GM12864 (cell line): ENCODE data around the gene CTAG1B.
"Not testable (repeated sequence)": the region's sequence is repeated elsewhere in the genome, so short reads cannot be mapped to it uniquely, and the experiment has no call there.

ENCODE experiments used
- DNase-seq: peaks from one replicate; pipeline ENCODE4 v3.0.0-alpha.2; 2011; ENCODE audit warnings: low read depth
- H3K4me3 ChIP-seq: 2 replicates; pipeline ENCODE4 v1.5.1; 2011; ENCODE audit warnings: mild to moderate bottlenecking, low read depth, low read length, control low read depth
- CTCF ChIP-seq: IDR thresholded peaks from 2 replicates; pipeline ENCODE4 v1.5.1; 2011; ENCODE audit warnings: low read depth, mild to moderate bottlenecking, moderate library complexity, low read length, control low read depth, inconsistent platforms; ENCODE audit errors: missing control alignments

Gene CTAG1B

DNA sequence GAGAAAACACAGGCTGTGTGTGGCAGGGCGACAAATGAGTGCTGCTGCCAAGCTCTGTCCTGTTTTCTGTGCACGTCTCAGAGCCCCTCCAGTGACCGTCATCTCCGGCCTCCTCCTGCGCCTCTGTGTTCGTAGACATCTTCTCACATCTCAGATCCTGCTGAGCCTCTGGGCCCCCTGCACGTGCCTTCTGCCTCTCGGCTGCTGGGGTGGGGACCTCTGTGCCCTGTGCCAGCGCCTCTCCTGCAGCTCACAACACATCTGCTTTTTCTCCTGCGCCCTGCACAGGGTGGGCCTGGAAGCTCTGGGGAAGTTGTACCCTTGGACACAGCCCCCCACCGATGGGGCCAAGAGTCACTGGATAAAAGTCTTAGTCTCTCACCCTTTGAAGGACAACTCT, 36.7 kb upstream of the CTAG1B start:
- no peak for DNase-seq
- TF ChIP-seq CTCF: no peak
- no peak overlapping the region for H3K4me3 ChIP-seq

GRCh38 chrX:154655346-154655745, 36.3 kb upstream of the CTAG1B start:
- DNase-seq: no peak
- TF ChIP-seq CTCF: no peak
- no peak overlapping the region for H3K4me3 ChIP-seq

DNA sequence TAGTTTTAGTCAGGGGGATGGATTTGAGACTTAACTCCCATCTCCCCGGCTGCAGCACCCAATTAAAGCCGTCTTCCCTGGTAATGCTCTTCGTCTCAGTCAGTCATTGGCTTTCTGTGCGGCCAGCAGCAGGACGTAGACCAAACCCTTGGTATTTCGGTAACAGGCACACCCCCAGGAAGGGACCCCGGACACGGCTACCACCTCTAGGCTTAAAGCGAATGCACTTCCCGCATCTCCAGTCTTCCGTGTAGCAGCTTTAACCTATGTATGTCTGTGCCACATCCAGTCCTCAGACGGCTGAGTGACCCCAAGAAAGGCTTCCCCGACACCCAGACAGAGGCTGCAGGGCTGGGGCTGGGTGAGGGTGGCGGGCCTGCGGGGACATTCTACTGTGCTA, 35.8 kb upstream of the CTAG1B start:
- DNase-seq: no peak
- TF ChIP-seq CTCF: no peak

GRCh38 chrX:154654372-154654771, 35.3 kb upstream of the CTAG1B start:
- H3K4me3 ChIP-seq: no peak overlapping the region
- no peak for TF ChIP-seq CTCF
- DNase-seq: no peak

More for the DNA sequence above, 35.8 kb upstream of the CTAG1B start:
- H3K4me3 ChIP-seq: no peak overlapping the region

- not testable (repeated sequence) for DNase-seq, H3K4me3 ChIP-seq
Measured at GRCh38 chrX:154653413-154653812, 34.3 kb upstream of the CTAG1B start, which contains the start of gene CTAG2. Gene CTAG2 (minus strand): TSS chrX:154653579. CDS start chrX:154653515, 64 bp downstream.

GRCh38 chrX:154653048-154653401, 33.9 kb upstream of the CTAG1B start:
- no peak for TF ChIP-seq CTCF
- no peak for DNase-seq

DNA sequence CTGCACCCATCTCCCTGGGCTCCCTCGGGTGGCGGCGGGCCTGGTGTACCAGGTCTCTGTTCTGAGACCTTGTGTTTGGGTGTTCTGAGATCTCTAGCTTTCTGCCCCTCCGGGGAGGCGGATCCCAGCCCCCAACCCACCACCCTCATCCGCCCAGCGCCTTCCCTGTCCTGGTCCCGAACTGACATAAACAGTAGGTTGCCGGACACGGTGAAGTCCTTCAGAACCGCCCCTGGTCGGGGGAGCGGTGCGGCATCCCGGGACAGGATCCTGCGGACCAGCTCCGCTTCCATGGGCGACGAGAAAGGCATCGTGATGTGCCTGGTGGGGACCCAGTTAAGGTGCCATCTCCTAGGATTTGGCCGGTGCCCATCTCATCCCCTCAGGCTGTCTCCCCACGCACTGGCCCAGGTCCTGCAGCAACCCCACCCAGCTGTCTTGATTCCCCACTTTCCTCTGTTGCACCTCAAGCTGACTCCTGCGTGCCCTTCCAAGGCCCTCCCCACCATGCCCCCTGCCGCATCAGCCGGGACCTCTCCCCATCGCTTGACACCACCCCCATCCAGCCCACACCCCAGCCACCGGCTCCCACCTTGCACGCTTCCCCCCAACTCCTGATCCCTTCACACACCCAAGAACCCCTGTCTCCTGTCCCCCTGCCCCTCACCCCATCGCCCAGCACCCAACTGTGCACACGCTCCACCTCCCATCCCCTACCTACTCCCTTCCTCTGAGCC, 33.4 kb upstream of the CTAG1B start:
- no peak for TF ChIP-seq CTCF
- H3K4me3 ChIP-seq: no peak overlapping the region
- no peak for DNase-seq

More at GRCh38 chrX:154653048-154653401, 33.9 kb upstream of the CTAG1B start:
- no peak overlapping the region for H3K4me3 ChIP-seq

- no peak for DNase-seq
- TF ChIP-seq CTCF: no peak
- H3K4me3 ChIP-seq: no peak overlapping the region
Measured at GRCh38 chrX:154650221-154650510, 31.1 kb upstream of the CTAG1B start.
